MG63 (cell line): ENCODE data around the gene COLQ. TPM values are rescaled to one million over a fixed set of nuclear protein-coding genes. Genes with fewer than 3 reads are reported as not detected.
"Not testable (repeated sequence)": the region's sequence is repeated elsewhere in the genome, so short reads cannot be mapped to it uniquely, and the experiment has no call there.

Source experiments
- DNase-seq: peaks from one replicate; pipeline ENCODE4 v3.0.0-alpha.2; 2020
- H3K27me3 ChIP-seq: fragments of 250-450 bp; sonication (Bioruptor Pico); 2 replicates; pipeline ENCODE4 v1.5.1; 2020; ENCODE audit warnings: mild to moderate bottlenecking, moderate library complexity
- H3K36me3 ChIP-seq: fragments of 250-450 bp; sonication (Bioruptor Pico); 2 replicates; pipeline ENCODE4 v1.5.1; 2020; ENCODE audit warnings: mild to moderate bottlenecking, moderate library complexity
- H3K4me3 ChIP-seq: fragments of 250-450 bp; sonication (Bioruptor Pico); 2 replicates; pipeline ENCODE4 v1.5.1; 2020; ENCODE audit warnings: mild to moderate bottlenecking, moderate library complexity
- H3K9me3 ChIP-seq: fragments of 250-450 bp; sonication (Bioruptor Pico); 2 replicates; pipeline ENCODE4 v1.5.1; 2020; ENCODE audit warnings: mild to moderate bottlenecking, moderate library complexity
- total RNA-seq: library from RNA; depleted of rRNA; stranded (reverse); fragments of >200 nt; shearing (Covaris generic); gene quantifications from 2 replicates; pipeline ENCODE4 v1.2.3, GENCODE V29; 2014; ENCODE audit warnings: low replicate concordance; rRNA removed

COLQ gene
- not detected in 2 replicates for total RNA-seq

GRCh38 chr3:15521573-15521965 lies at the start of gene COLQ:
TSS of gene COLQ (minus strand) at chr3:15521706. CDS start at chr3:15521625, 81 bp downstream.
- Histone ChIP-seq H3K36me3 (no peaks in the 10 kb centered on the region), H3K4me3 (no peak within 1 kb of the TSS)

GRCh38 chr3:15563190-15563589 lies 41.7 kb upstream of the COLQ start:
- Histone ChIP-seq H3K9me3 (no peaks in the 10 kb centered on the region), H3K4me3 (no peak overlapping the region), H3K36me3 (peaks cover 8% of the 10 kb centered on the region), H3K27me3 (no peaks in the 10 kb centered on the region)
- no peak for DNase-seq

More at GRCh38 chr3:15521573-15521965, at the start of gene COLQ:
- no peak for DNase-seq
- no peaks in the 10 kb centered on the region for H3K27me3 ChIP-seq
- H3K9me3 ChIP-seq = no peaks in the 10 kb centered on the region

- Histone ChIP-seq H3K27me3 (no peaks in the 10 kb centered on the region), H3K9me3 (no peaks in the 10 kb centered on the region), H3K36me3 (peaks cover 2% of the 10 kb centered on the region; the same call in 1 of the 2 replicates), H3K4me3 (no peak overlapping the region)
- no peak for DNase-seq
These were observed 41.1 kb upstream of the COLQ start for GRCh38 chr3:15562560-15562959.

- H3K9me3 ChIP-seq = no peaks in the 10 kb centered on the region
- no peaks in the 10 kb centered on the region for H3K36me3 ChIP-seq
- no peak for DNase-seq
- H3K27me3 ChIP-seq = no peaks in the 10 kb centered on the region
- H3K4me3 ChIP-seq = no peak overlapping the region
These were observed 37.1 kb upstream of the COLQ start for GRCh38 chr3:15558581-15558980.

GRCh38 chr3:15557511-15557946 lies 36.0 kb upstream of the COLQ start:
- H3K4me3 ChIP-seq = no peak overlapping the region
- no peaks in the 10 kb centered on the region for H3K36me3 ChIP-seq
- H3K9me3 ChIP-seq = no peaks in the 10 kb centered on the region
- no peak for DNase-seq
- H3K27me3 ChIP-seq = no peaks in the 10 kb centered on the region

GRCh38 chr3:15556512-15556911 lies 35.0 kb upstream of the COLQ start:
- Histone ChIP-seq H3K36me3 (no peaks in the 10 kb centered on the region), H3K27me3 (no peaks in the 10 kb centered on the region), H3K4me3 (no peak overlapping the region), H3K9me3 (no peaks in the 10 kb centered on the region)
- no peak for DNase-seq

- no peaks in the 10 kb centered on the region for H3K36me3 ChIP-seq
- H3K4me3 ChIP-seq = no peak overlapping the region
- DNase-seq = no peak
- no peaks in the 10 kb centered on the region for H3K27me3 ChIP-seq
- no peaks in the 10 kb centered on the region for H3K9me3 ChIP-seq
These were observed 32.2 kb upstream of the COLQ start for GRCh38 chr3:15553749-15554148.

GRCh38 chr3:15551902-15552301 lies 30.4 kb upstream of the COLQ start:
- no peak for DNase-seq
- no peaks in the 10 kb centered on the region for H3K27me3 ChIP-seq
- no peaks in the 10 kb centered on the region for H3K9me3 ChIP-seq
- H3K4me3 ChIP-seq = no peak overlapping the region
- no peaks in the 10 kb centered on the region for H3K36me3 ChIP-seq

GRCh38 chr3:15549846-15550245 lies 28.3 kb upstream of the COLQ start:
- no peak for DNase-seq
- H3K4me3 ChIP-seq = no peak overlapping the region
- no peaks in the 10 kb centered on the region for H3K9me3 ChIP-seq
- H3K27me3 ChIP-seq = no peaks in the 10 kb centered on the region
- H3K36me3 ChIP-seq = no peaks in the 10 kb centered on the region

GRCh38 chr3:15542614-15543013 lies 21.1 kb upstream of the COLQ start:
- no peak overlapping the region for H3K4me3 ChIP-seq
- no peaks in the 10 kb centered on the region for H3K9me3 ChIP-seq
- DNase-seq = no peak
- H3K36me3 ChIP-seq = no peaks in the 10 kb centered on the region
- H3K27me3 ChIP-seq = no peaks in the 10 kb centered on the region

GRCh38 chr3:15541371-15541770 lies 19.9 kb upstream of the COLQ start:
- Histone ChIP-seq H3K36me3 (no peaks in the 10 kb centered on the region), H3K27me3 (no peaks in the 10 kb centered on the region), H3K9me3 (no peaks in the 10 kb centered on the region), H3K4me3 (no peak overlapping the region)
- DNase-seq = no peak

- DNase-seq = no peak
These were observed 17.6 kb upstream of the COLQ start for GRCh38 chr3:15539066-15539465.

GRCh38 chr3:15538345-15538744 lies 16.8 kb upstream of the COLQ start:
- no peaks in the 10 kb centered on the region for H3K36me3 ChIP-seq
- no peak for DNase-seq
- H3K9me3 ChIP-seq = no peaks in the 10 kb centered on the region
- H3K27me3 ChIP-seq = no peaks in the 10 kb centered on the region
- no peak overlapping the region for H3K4me3 ChIP-seq

More at GRCh38 chr3:15539066-15539465, 17.6 kb upstream of the COLQ start:
- no peak overlapping the region for H3K4me3 ChIP-seq
- H3K36me3 ChIP-seq = no peaks in the 10 kb centered on the region
- no peaks in the 10 kb centered on the region for H3K9me3 ChIP-seq
- H3K27me3 ChIP-seq = no peaks in the 10 kb centered on the region

- no peak overlapping the region for H3K4me3 ChIP-seq
- no peaks in the 10 kb centered on the region for H3K27me3 ChIP-seq
- no peaks in the 10 kb centered on the region for H3K36me3 ChIP-seq
- H3K9me3 ChIP-seq = no peaks in the 10 kb centered on the region
- no peak for DNase-seq
These were observed 15.3 kb upstream of the COLQ start for GRCh38 chr3:15536856-15537255.

GRCh38 chr3:15535732-15536131 lies 14.2 kb upstream of the COLQ start:
- Histone ChIP-seq H3K9me3 (no peaks in the 10 kb centered on the region), H3K36me3 (no peaks in the 10 kb centered on the region), H3K4me3 (no peak overlapping the region), H3K27me3 (no peaks in the 10 kb centered on the region)
- no peak for DNase-seq

- DNase-seq, H3K27me3 ChIP-seq, H3K4me3 ChIP-seq, H3K36me3 ChIP-seq, H3K9me3 ChIP-seq: not testable (repeated sequence)
These were observed 11.1 kb upstream of the COLQ start for GRCh38 chr3:15532614-15533013.

- DNase-seq = no peak
- H3K27me3 ChIP-seq = no peaks in the 10 kb centered on the region
- no peaks in the 10 kb centered on the region for H3K36me3 ChIP-seq
- H3K9me3 ChIP-seq = no peaks in the 10 kb centered on the region
- no peak overlapping the region for H3K4me3 ChIP-seq
These were observed 9.8 kb upstream of the COLQ start for GRCh38 chr3:15531346-15531745.

GRCh38 chr3:15528854-15529537 lies 7.5 kb upstream of the COLQ start:
- Histone ChIP-seq H3K9me3 (no peaks in the 10 kb centered on the region), H3K27me3 (no peaks in the 10 kb centered on the region)
- no peak for DNase-seq

More at GRCh38 chr3:15528854-15529537, 7.5 kb upstream of the COLQ start:
- H3K36me3 ChIP-seq = no peaks in the 10 kb centered on the region
- H3K4me3 ChIP-seq = no peak overlapping the region
